ENCODE data around the gene SPRY4. TPM values are rescaled to one million over a fixed set of nuclear protein-coding genes. Genes with fewer than 3 reads are reported as not detected.

Gene SPRY4
- total and polyA plus RNA-seq, 2 of the 8 experiments (the other 6 are each of a cell fraction or from before 2014, with no cell fraction given): 59.1 to 113 TPM

GRCh38 chr5:142311725-142312124 lies 13.1 kb downstream of the SPRY4 start:
- H3K4me1 ChIP-seq (replicated peaks in 1 of 4; ENCODE audit: control insufficient read depth in 3 of 4, insufficient read depth in 4 of 4, low read length in 3 of 4): peaks cover 2 to 16% (median 8%) of the 10 kb centered on the region in 4 experiments
- DNase-seq (ENCODE audit: low read depth in 1 of 2, low spot score in 2 of 2) (no peak), FAIRE-seq (no peak)
- no peak overlapping the region for H3K56ac ChIP-seq (replicated peaks; ENCODE audit: insufficient read length, low read depth, low read length)
- H4K91ac ChIP-seq (replicated peaks; ENCODE audit: insufficient read length, low read length): no peak overlapping the region
- peaks cover 21% of the 10 kb centered on the region for H3K79me1 ChIP-seq (ENCODE audit: low read depth, low read length)
- peaks cover 33 to 40% of the 10 kb centered on the region in 2 experiments for H4K20me1 ChIP-seq (replicated peaks in 1 of 2; ENCODE audit: control insufficient read depth in 1 of 2, insufficient read depth in 2 of 2, low read length in 2 of 2)
- WGBS, 2 experiments (ENCODE audit: extremely low coverage in 1 of 2, insufficient coverage in 1 of 2, insufficient read length in 1 of 2, insufficient replicate concordance in 2 of 2, low coverage in 1 of 2, low lambda C conversion rate in 2 of 2, missing lambda C conversion rate in 1 of 2): 90% methylated on average over 7 of the region's 7 CpGs; no CpG with 5 or more reads in 1 of the 2 experiments
- no peak for TF ChIP-seq GABPA (IDR thresholded peaks at IDR 0.05; ENCODE audit: borderline replicate concordance, insufficient read depth, low read length)
- peak in 1 of 2 experiments; percentile 33; a peak in 1 of 3 replicates for TF ChIP-seq POLR2A (IDR thresholded peaks at IDR 0.05; ENCODE audit: control extremely low read depth in 1 of 2, low read depth in 2 of 2, low read length in 2 of 2)
- peak; percentile 53 for TF ChIP-seq POLR2AphosphoS5 (IDR thresholded peaks at IDR 0.05; ENCODE audit: low read depth, low read length)
- no peak for TF ChIP-seq KDM4A (IDR thresholded peaks at IDR 0.05; ENCODE audit: low read depth, low read length, severe bottlenecking)
- H2BK120ac ChIP-seq (replicated peaks; ENCODE audit: low read depth, low read length): no peak overlapping the region
- no peak overlapping the region for H3K4me3 ChIP-seq (ENCODE audit: extremely low read depth in 1 of 4, insufficient read depth in 2 of 4, low read depth in 3 of 4, low read length in 4 of 4)
- H3K27ac ChIP-seq (ENCODE audit: low read depth, low read length): no peak overlapping the region
- no peak overlapping the region for H3K9ac ChIP-seq (replicated peaks in 1 of 4; ENCODE audit: extremely low read depth in 1 of 4, low read depth in 3 of 4, low read length in 3 of 4)
- peaks cover 16 to 65% (median 40%) of the 10 kb centered on the region in 4 experiments for H3K36me3 ChIP-seq (ENCODE audit: control insufficient read depth in 2 of 4, insufficient read depth in 4 of 4, low read length in 3 of 4)
- no peak overlapping the region for H2AK5ac ChIP-seq (ENCODE audit: low read depth, low read length)
- H3K4me2 ChIP-seq (ENCODE audit: insufficient read depth in 1 of 2, low read depth in 2 of 2, low read length in 2 of 2): no peak overlapping the region
- CTCF ChIA-PET (ENCODE audit: partially characterized antibody): interaction anchor here (0.6 to 4.1 kb wide), 11 partner anchors 8 to 237 kb away, joined by 3 to 32 read pairs (median 3); partner anchors contain the start of gene SPRY4
- H4K5ac ChIP-seq (ENCODE audit: insufficient read length, low read depth, low read length): no peak overlapping the region
- no peak overlapping the region for H3K18ac ChIP-seq (ENCODE audit: extremely low read depth, low read length)
- H2BK12ac ChIP-seq (ENCODE audit: low read depth, low read length): no peak overlapping the region
- no peak overlapping the region for H2AFZ ChIP-seq (ENCODE audit: low read length)
- H3K23me2 ChIP-seq (ENCODE audit: low read depth, low read length): no peaks in the 10 kb centered on the region; the same call in 1 of the 2 replicates
- H3K9me3 ChIP-seq (ENCODE audit: insufficient read depth in 2 of 2, low read depth in 1 of 2, low read length in 1 of 2): no peaks in the 10 kb centered on the region
- H3K79me2 ChIP-seq (ENCODE audit: control insufficient read depth in 1 of 2, insufficient read depth in 2 of 2, low read length in 2 of 2): peaks cover 19 to 95% of the 10 kb centered on the region in 2 experiments
- H4K8ac ChIP-seq (ENCODE audit: extremely low read depth, insufficient read depth, low read length): no peak overlapping the region
- POLR2A ChIA-PET (ENCODE audit: partially characterized antibody): interaction anchor here (1.4 to 4.5 kb wide), 6 partner anchors 10 to 45 kb away, joined by 3 to 61 read pairs (median 5); partner anchors contain the start of gene SPRY4
- H3K27me3 ChIP-seq (replicated peaks in 1 of 4; ENCODE audit: control insufficient read depth in 3 of 4, extremely low read depth in 1 of 4, insufficient read depth in 3 of 4, low read length in 3 of 4): no peaks in the 10 kb centered on the region
- H2BK5ac ChIP-seq (ENCODE audit: low read depth, low read length): no peak overlapping the region
- H2BK20ac ChIP-seq (ENCODE audit: low read length): no peak overlapping the region
- H2BK15ac ChIP-seq (ENCODE audit: low read length): no peak overlapping the region
- H3K14ac ChIP-seq (ENCODE audit: insufficient read length): no peak overlapping the region
- H3K4ac ChIP-seq (replicated peaks; ENCODE audit: insufficient read length, low read depth, low read length): no peak overlapping the region
- H3K23ac ChIP-seq (ENCODE audit: insufficient read length): no peak overlapping the region

Data from H1 (cell line).